HG03342 (cell line): ENCODE measurements around the gene HEG1.

Experiments
- ATAC-seq: cut with Tn5 transposase; IDR thresholded peaks from one replicate; pipeline ENCODE4 v1.9.1; 2021; ENCODE audit warnings: mild to moderate bottlenecking, moderate library complexity; ENCODE audit not compliant: unreplicated experiment

HEG1 gene

GRCh38 chr3:125017406-125017805 lies 38.4 kb downstream of the HEG1 start:
- ATAC-seq, result no peak

GRCh38 chr3:125014570-125015179 lies 41.1 kb downstream of the HEG1 start:
- ATAC-seq, result no peak

- no peak for ATAC-seq
Measured at GRCh38 chr3:125013095-125013494, 42.7 kb downstream of the HEG1 start.

- ATAC-seq, result no peak
Measured at GRCh38 chr3:125011941-125012340, 43.9 kb downstream of the HEG1 start.

- ATAC-seq, result no peak
Measured at GRCh38 chr3:125010393-125010792, 45.4 kb downstream of the HEG1 start.

- no peak for ATAC-seq
Measured at GRCh38 chr3:125008766-125009165, 47.0 kb downstream of the HEG1 start.

GRCh38 chr3:125006291-125006731 lies 49.5 kb downstream of the HEG1 start:
- no peak for ATAC-seq

GRCh38 chr3:125005676-125006075 lies 50.1 kb downstream of the HEG1 start:
- no peak for ATAC-seq

GRCh38 chr3:125005222-125005621 lies 50.6 kb downstream of the HEG1 start:
- no peak for ATAC-seq

- no peak for ATAC-seq
Measured at GRCh38 chr3:125003859-125004595, 51.8 kb downstream of the HEG1 start.

- ATAC-seq, result no peak
Measured at GRCh38 chr3:125003369-125003853, 52.4 kb downstream of the HEG1 start.

- ATAC-seq, result no peak
Measured at GRCh38 chr3:125002414-125003368, 53.1 kb downstream of the HEG1 start.

GRCh38 chr3:125001557-125002413 lies 54.0 kb downstream of the HEG1 start:
- ATAC-seq, result no peak

- ATAC-seq, result no peak
Measured at GRCh38 chr3:125000661-125001060, 55.1 kb downstream of the HEG1 start.

- ATAC-seq, result no peak
Measured at GRCh38 chr3:124999897-125000435, 55.8 kb downstream of the HEG1 start.

GRCh38 chr3:124999317-124999716 lies 56.5 kb downstream of the HEG1 start:
- no peak for ATAC-seq

GRCh38 chr3:124998247-124998630 lies 57.6 kb downstream of the HEG1 start:
- no peak for ATAC-seq

GRCh38 chr3:124997303-124998246 lies 58.2 kb downstream of the HEG1 start:
- no peak for ATAC-seq

- no peak for ATAC-seq
Measured at GRCh38 chr3:124995460-124995994, 60.3 kb downstream of the HEG1 start.
